GM12891 (cell line): ENCODE data around the gene SQSTM1.

Experiments used
- SPI1 ChIP-seq: IDR thresholded peaks from 2 replicates; pipeline ENCODE4 v1.6.1; 2011; ENCODE audit warnings: low read depth, low read length, control low read depth
- TAF1 ChIP-seq: IDR thresholded peaks from 2 replicates; pipeline ENCODE4 v1.6.1; 2011; ENCODE audit warnings: low read depth, low read length, control low read depth

DNA sequence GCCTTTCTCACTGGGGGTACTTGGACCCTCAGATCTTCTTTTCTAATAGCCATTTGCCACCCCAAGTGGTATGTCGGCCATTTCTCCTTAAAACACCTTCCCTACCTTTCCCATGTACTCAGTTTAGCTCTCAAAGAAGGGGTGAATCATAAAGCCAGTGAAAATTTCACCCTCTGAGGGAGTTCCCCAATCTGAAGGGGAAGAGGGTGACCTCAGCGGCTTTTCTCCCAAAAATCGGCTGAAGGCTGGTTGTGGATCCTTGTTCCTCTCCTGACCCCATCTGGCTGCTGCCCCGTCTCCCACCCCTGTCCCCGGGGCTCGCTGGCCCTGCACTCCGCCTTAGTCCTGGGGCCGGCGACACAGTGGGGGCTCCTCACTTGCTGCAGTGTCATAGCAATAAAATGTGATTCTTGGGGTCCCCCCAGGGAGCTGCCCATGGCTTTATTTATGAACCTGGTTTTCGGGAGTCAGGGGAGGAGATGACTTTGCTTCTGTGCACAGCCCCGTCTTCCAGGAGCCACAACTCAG, 44.2 kb upstream of the SQSTM1 start:
- no peak for TF ChIP-seq TAF1
- TF ChIP-seq SPI1, result no peak
